RWPE2 (cell line): ENCODE data around the gene RIMBP2.

ENCODE experiments used
- ATAC-seq: fragments of 200-7000 bp; cut with Tn5 transposase; 3 replicates; pipeline ENCODE4 v1.9.1; 2021; ENCODE audit warnings: low read depth
- DNase-seq: peaks from one replicate; pipeline ENCODE4 v3.0.0-alpha.2; 2020; ENCODE audit warnings: low spot score
- H3K27ac ChIP-seq: fragments of 450-650 bp; 2 replicates; pipeline ENCODE4 v1.5.1; 2017; ENCODE audit warnings: mild to moderate bottlenecking; ENCODE audit not compliant: poor library complexity, severe bottlenecking
- H3K27me3 ChIP-seq: fragments of 250-450 bp; sonication (Bioruptor Pico); 2 replicates; pipeline ENCODE4 v1.5.1; 2021; ENCODE audit warnings: mild to moderate bottlenecking, moderate library complexity; ENCODE audit not compliant: insufficient read depth, poor library complexity, severe bottlenecking
- H3K36me3 ChIP-seq: fragments of 250-450 bp; sonication (Bioruptor Pico); 2 replicates; pipeline ENCODE4 v1.5.1; 2020; ENCODE audit warnings: low read depth, mild to moderate bottlenecking, moderate library complexity
- H3K4me1 ChIP-seq: fragments of 250-450 bp; sonication (Bioruptor Pico); 2 replicates; pipeline ENCODE4 v1.5.1; 2021; ENCODE audit warnings: mild to moderate bottlenecking, moderate library complexity; ENCODE audit not compliant: insufficient read depth, poor library complexity, severe bottlenecking
- H3K4me3 ChIP-seq: fragments of 250-450 bp; sonication (Bioruptor Pico); 2 replicates; pipeline ENCODE4 v1.5.1; 2021; ENCODE audit warnings: mild to moderate bottlenecking, moderate library complexity; ENCODE audit not compliant: severe bottlenecking
- H3K9me3 ChIP-seq: fragments of 250-450 bp; sonication (Bioruptor Pico); 2 replicates; pipeline ENCODE4 v1.5.1; 2021; ENCODE audit warnings: mild to moderate bottlenecking, moderate library complexity; ENCODE audit not compliant: severe bottlenecking
- TF ChIP-seq, protein P1 (sequence below): fragments of 450-650 bp; IDR thresholded peaks from one replicate; pipeline ENCODE4 v1.5.1; 2017; ENCODE audit warnings: mild to moderate bottlenecking, moderate library complexity; ENCODE audit not compliant: poor library complexity, severe bottlenecking

Gene RIMBP2

GRCh38 chr12:130463818-130464670, 252.1 kb downstream of the RIMBP2 start:
- no peaks in the 10 kb centered on the region for H3K4me1 ChIP-seq
- no peaks in the 10 kb centered on the region for H3K27me3 ChIP-seq
- H3K36me3 ChIP-seq, result no peaks in the 10 kb centered on the region
- no peak overlapping the region for H3K4me3 ChIP-seq
- ATAC-seq (no peak), DNase-seq (no peak)
- H3K9me3 ChIP-seq, result no peaks in the 10 kb centered on the region
- TF ChIP-seq, protein P1, sequence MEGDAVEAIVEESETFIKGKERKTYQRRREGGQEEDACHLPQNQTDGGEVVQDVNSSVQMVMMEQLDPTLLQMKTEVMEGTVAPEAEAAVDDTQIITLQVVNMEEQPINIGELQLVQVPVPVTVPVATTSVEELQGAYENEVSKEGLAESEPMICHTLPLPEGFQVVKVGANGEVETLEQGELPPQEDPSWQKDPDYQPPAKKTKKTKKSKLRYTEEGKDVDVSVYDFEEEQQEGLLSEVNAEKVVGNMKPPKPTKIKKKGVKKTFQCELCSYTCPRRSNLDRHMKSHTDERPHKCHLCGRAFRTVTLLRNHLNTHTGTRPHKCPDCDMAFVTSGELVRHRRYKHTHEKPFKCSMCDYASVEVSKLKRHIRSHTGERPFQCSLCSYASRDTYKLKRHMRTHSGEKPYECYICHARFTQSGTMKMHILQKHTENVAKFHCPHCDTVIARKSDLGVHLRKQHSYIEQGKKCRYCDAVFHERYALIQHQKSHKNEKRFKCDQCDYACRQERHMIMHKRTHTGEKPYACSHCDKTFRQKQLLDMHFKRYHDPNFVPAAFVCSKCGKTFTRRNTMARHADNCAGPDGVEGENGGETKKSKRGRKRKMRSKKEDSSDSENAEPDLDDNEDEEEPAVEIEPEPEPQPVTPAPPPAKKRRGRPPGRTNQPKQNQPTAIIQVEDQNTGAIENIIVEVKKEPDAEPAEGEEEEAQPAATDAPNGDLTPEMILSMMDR, result no peak
- no peak overlapping the region for H3K27ac ChIP-seq

GRCh38 chr12:130463275-130463658, 252.8 kb downstream of the RIMBP2 start:
- Histone ChIP-seq H3K4me3 (no peak overlapping the region), H3K27me3 (no peaks in the 10 kb centered on the region), H3K27ac (no peak overlapping the region), H3K9me3 (no peaks in the 10 kb centered on the region), H3K4me1 (no peaks in the 10 kb centered on the region), H3K36me3 (no peaks in the 10 kb centered on the region)
- DNase-seq (no peak), ATAC-seq (no peak)
- TF ChIP-seq, protein P1, result no peak

DNA sequence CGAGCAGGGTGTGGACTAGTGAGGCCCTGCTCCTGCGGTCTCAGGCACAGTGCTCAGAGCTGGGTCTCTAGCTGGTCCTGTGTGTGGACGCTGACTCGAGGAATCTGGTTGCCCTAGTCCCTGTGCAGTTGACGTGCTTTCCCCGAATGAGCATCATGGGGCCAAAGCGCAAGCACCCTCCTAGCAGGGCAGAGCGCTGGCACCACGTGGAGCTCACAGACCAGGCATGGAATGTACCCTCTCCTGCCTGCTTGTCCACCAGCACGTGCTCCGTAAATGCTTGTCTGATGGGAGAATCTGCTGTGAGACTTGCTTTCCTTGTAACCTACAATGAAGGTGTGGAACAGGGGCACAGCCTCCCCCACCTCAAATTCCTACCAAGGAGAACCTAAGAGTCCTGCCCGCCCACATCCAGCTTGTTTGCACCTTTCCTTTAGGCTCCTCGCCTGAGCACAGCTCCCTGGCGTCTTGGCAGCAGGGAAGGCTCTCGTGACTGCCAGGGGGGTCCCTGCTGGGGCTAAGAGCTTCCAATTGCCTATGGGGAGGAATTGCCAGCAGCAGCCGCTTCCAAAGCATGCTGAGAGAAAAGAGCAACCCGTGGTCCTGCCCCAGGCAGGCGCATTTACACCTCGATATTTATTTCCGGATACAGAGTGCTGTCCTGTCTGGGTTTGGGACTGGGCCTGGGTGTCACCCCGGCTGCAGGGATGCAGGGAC, 253.4 kb downstream of the RIMBP2 start:
- TF ChIP-seq, protein P1, result no peak
- Histone ChIP-seq H3K4me3 (no peak overlapping the region), H3K9me3 (no peaks in the 10 kb centered on the region), H3K27me3 (no peaks in the 10 kb centered on the region), H3K27ac (no peak overlapping the region), H3K4me1 (no peaks in the 10 kb centered on the region), H3K36me3 (no peaks in the 10 kb centered on the region)
- ATAC-seq (no peak), DNase-seq (no peak)

GRCh38 chr12:130461839-130462557, 254.1 kb downstream of the RIMBP2 start:
- Histone ChIP-seq H3K4me1 (no peaks in the 10 kb centered on the region), H3K36me3 (no peaks in the 10 kb centered on the region), H3K4me3 (no peak overlapping the region), H3K9me3 (no peaks in the 10 kb centered on the region), H3K27ac (no peak overlapping the region), H3K27me3 (no peaks in the 10 kb centered on the region)
- TF ChIP-seq, protein P1, result no peak
- DNase-seq (no peak), ATAC-seq (no peak)
